A673 (cell line): ENCODE measurements around the gene MAPK8IP1. TPM values are rescaled to one million over a fixed set of nuclear protein-coding genes. Genes with fewer than 3 reads are reported as not detected.

Source experiments
- BruUV-seq: library from RNA; stranded (reverse); fragments of 400-500 nt; replicated peaks from 2 replicates; lab custom pipeline; 2021; lab: Mats Ljungman, UMichigan
- CTCF ChIA-PET: fragments of 300-600 bp; sonication (Branson Sonifier 250); formaldehyde crosslinking; loops from one replicate; lab custom pipeline; 2022; ENCODE audit warnings: antibody characterized with exemption; lab: Charles Lee
- POLR2A ChIA-PET: fragments of 300-600 bp; sonication (Branson Sonifier 250); formaldehyde crosslinking; loops from one replicate; lab custom pipeline; 2022; ENCODE audit warnings: antibody characterized with exemption; ENCODE audit not compliant: low non-redundant PET; lab: Charles Lee
- DNase-seq: peaks from one replicate; pipeline ENCODE4 v3.0.0-alpha.2; 2015; ENCODE audit warnings: low spot score
- H3K27ac ChIP-seq: fragments of 200-600 bp; sonication (generic); 2 replicates; pipeline ENCODE4 v1.5.1; 2016; ENCODE audit warnings: mixed run types, low read depth, mild to moderate bottlenecking, mixed read lengths, antibody characterized with exemption, low read length; ENCODE audit not compliant: poor library complexity, severe bottlenecking
- H3K27me3 ChIP-seq: fragments of 200-600 bp; sonication (generic); replicated peaks from 2 replicates; pipeline ENCODE4 v1.6.1; 2017; ENCODE audit warnings: mixed run types, low read depth, mild to moderate bottlenecking, mixed read lengths, antibody characterized with exemption, low read length; ENCODE audit not compliant: insufficient read depth, poor library complexity
- H3K36me3 ChIP-seq: fragments of 200-600 bp; sonication (generic); 2 replicates; pipeline ENCODE4 v1.6.1; 2016; ENCODE audit warnings: mixed run types, mild to moderate bottlenecking, mixed read lengths, antibody characterized with exemption, low read length; ENCODE audit not compliant: insufficient read depth, poor library complexity, severe bottlenecking
- H3K4me1 ChIP-seq: fragments of 200-600 bp; sonication (generic); 2 replicates; pipeline ENCODE4 v1.6.1; 2017; ENCODE audit warnings: mixed run types, mild to moderate bottlenecking, mixed read lengths, antibody characterized with exemption, low read length; ENCODE audit not compliant: insufficient read depth, poor library complexity, severe bottlenecking
- H3K4me3 ChIP-seq: fragments of 200-600 bp; sonication (generic); 2 replicates; pipeline ENCODE4 v1.5.1; 2016; ENCODE audit warnings: low read depth, mixed run types, mild to moderate bottlenecking, mixed read lengths, low read length; ENCODE audit not compliant: poor library complexity, severe bottlenecking
- H3K9me3 ChIP-seq: fragments of 200-600 bp; sonication (generic); 2 replicates; pipeline ENCODE4 v1.6.1; 2016; ENCODE audit warnings: mixed run types, low read depth, mild to moderate bottlenecking, mixed read lengths, antibody characterized with exemption, low read length; ENCODE audit not compliant: poor library complexity, severe bottlenecking
- EZH2 ChIP-seq: fragments of 200-600 bp; sonication (generic); IDR thresholded peaks from 2 replicates; pipeline ENCODE4 v1.6.1; 2017; ENCODE audit warnings: borderline replicate concordance, low read depth, mild to moderate bottlenecking, mixed read lengths, antibody characterized with exemption, low read length; ENCODE audit not compliant: poor library complexity, severe bottlenecking
- intact Hi-C: fragments of 100-400 bp; cut with micrococcal nuclease; formaldehyde crosslinking; loops from one replicate; pipeline ENCODE4 v1.10.0; 2022; ENCODE audit not compliant: unreplicated experiment
- total RNA-seq: library from RNA; stranded (reverse); gene quantifications from 2 replicates; pipeline ENCODE4 v1.2.3, GENCODE V29; 2021
- TF ChIP-seq, protein P1 (sequence below): fragments of 300-800, 200-600 bp; sonication (generic); conservative IDR thresholded peaks from 2 replicates; pipeline ENCODE4 v1.5.1; 2017; ENCODE audit warnings: low read depth, mild to moderate bottlenecking, antibody characterized with exemption, low read length, moderate library complexity, mixed read lengths

The MAPK8IP1 gene
- total RNA-seq, 1 experiment from 2014 or later, result 46.0 TPM

DNA sequence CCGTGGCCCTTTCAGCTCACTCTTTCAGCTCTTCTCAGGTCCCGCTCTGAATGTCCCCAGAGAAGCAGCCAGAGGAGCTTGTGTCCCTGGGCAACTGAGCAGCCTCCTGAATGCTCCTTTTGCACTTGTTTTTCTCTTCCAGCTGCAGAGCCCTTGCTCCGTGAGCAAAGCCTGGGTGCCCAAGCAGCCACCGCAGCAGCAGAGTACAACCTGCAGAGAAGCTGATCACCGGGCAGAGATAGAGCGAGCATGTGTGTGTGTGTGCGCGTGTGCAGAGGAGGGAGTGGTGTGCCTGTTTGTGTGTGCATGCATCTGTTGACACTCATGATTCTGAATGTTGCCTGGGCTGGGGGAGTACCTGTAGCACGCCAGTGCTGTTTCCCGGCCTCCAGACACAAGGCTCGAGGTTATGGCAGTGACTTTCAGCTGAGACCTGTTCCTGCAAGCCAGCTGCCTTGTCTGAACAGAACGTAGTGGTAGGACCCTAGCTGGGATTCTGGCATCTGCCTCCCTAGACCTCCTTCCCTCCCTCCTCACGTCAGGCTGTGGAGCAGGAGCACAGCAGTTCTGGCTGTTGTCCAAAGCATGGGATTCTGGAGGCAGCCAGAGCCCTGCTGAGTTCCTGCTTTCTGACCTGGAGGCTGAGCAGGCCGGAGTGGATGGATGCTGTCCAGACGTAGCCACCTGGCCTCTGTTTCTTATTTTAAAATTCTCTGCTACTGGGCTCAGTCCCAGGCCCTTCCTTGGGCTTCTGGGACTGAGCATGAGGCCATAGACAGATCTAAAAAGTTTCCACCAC lies 4.5 kb upstream of the MAPK8IP1 start:
- Histone ChIP-seq H3K4me1 (peaks cover 28% of the 10 kb centered on the region), H3K9me3 (no peaks in the 10 kb centered on the region), H3K27me3 (no peaks in the 10 kb centered on the region), H3K27ac (no peak overlapping the region), H3K4me3 (no peak overlapping the region), H3K36me3 (peaks cover 24% of the 10 kb centered on the region)
- TF ChIP-seq, protein P1, sequence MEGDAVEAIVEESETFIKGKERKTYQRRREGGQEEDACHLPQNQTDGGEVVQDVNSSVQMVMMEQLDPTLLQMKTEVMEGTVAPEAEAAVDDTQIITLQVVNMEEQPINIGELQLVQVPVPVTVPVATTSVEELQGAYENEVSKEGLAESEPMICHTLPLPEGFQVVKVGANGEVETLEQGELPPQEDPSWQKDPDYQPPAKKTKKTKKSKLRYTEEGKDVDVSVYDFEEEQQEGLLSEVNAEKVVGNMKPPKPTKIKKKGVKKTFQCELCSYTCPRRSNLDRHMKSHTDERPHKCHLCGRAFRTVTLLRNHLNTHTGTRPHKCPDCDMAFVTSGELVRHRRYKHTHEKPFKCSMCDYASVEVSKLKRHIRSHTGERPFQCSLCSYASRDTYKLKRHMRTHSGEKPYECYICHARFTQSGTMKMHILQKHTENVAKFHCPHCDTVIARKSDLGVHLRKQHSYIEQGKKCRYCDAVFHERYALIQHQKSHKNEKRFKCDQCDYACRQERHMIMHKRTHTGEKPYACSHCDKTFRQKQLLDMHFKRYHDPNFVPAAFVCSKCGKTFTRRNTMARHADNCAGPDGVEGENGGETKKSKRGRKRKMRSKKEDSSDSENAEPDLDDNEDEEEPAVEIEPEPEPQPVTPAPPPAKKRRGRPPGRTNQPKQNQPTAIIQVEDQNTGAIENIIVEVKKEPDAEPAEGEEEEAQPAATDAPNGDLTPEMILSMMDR, result no peak
- TF ChIP-seq EZH2, result no peak
- peak; percentile 64 for DNase-seq
- CTCF ChIA-PET, result interaction anchor here (1.1 to 1.9 kb wide), 4 partner anchors 8 to 125 kb away, joined by 3 to 7 read pairs (median 4); no protein-coding TSS in a partner anchor
- BruUV-seq, result no TSS peak
- POLR2A ChIA-PET, result no interaction called here
- intact Hi-C loops, result loop anchor here (2.0 to 10.0 kb wide), 2 partner anchors 38 to 434 kb away; no protein-coding TSS in a partner anchor

DNA sequence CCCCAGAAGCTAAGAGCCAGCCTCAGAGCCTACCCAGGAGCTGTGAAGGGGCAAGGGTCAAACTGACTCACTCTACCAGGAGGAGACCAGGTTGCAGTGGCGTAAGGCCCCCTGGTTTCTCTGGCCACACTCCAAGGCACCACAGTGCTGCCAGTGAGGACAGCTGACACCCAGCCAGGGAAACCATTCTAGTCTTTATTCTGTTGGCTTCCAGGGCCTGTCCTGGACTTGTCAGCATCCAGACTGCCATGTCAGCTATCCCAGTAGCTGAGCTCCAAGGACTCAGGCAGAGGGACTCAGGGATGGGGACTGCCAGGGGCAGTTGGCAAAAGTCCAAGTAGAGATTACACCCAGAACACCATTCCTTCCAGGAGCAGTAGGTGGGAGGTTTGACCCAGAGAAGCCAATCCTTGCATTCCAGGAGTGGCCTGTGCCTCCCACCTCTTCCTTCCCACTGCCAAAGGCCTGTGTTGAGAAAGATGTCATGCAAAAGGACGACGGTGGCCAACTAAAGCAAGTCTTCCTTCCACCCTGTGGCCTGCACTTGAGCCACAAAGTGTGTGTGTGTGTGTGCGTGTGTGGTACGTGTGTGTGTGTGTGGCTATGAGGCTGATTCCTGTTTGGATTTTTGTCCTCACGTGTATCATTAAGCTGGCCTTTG lies 3.6 kb upstream of the MAPK8IP1 start:
- Histone ChIP-seq H3K4me1 (peaks cover 29% of the 10 kb centered on the region), H3K27me3 (no peaks in the 10 kb centered on the region), H3K4me3 (no peak overlapping the region), H3K27ac (no peak overlapping the region), H3K36me3 (peaks cover 24% of the 10 kb centered on the region), H3K9me3 (no peaks in the 10 kb centered on the region)
- BruUV-seq, result no TSS peak
- intact Hi-C loops, result loop anchor here (2.0 to 10.0 kb wide), 2 partner anchors 37 to 433 kb away; no protein-coding TSS in a partner anchor
- TF ChIP-seq, protein P1, result no peak
- TF ChIP-seq EZH2, result no peak
- ChIA-PET POLR2A (no interaction called here), CTCF (interaction anchor here (1.9 kb wide), 1 partner anchor 9 kb away, joined by 7 read pairs; no protein-coding TSS in a partner anchor)
- DNase-seq, result no peak

DNA sequence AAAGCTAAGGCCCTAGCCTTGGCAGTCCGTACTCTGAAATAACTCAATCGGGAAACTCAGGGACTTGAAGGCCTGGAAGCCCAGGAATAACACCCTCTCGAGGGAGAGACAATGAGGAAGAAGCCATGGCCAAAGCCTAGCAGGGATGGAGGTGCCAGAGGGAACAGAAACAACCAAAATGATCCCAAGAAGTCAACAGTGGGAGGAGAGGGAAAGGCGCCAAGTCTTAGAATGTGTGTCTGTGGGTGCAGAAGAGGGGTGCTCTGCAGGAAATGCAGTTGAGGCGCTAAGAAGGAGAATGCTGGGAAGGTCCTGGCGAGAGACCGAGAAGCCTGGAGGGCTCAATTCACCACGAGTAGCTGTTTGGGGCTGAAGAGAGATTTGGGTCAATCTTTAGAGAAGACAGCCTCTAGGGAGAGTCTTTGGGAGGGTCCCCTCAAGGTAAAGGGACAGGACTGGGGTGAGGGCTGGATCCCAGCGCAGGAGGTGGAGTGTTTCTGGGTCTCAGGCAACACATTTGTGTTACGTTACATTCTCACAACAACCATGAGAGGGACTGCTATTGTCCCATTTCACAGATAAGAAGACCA lies 760 bp upstream of the MAPK8IP1 start:
- intact Hi-C loops, result loop anchor here (10.0 kb wide), 1 partner anchor 430 kb away; no protein-coding TSS in a partner anchor
- peaks cover 14% of the 10 kb centered on the region for H3K36me3 ChIP-seq
- DNase-seq, result no peak
- TF ChIP-seq, protein P1, result no peak
- TF ChIP-seq EZH2, result no peak
- peaks cover 22% of the 10 kb centered on the region for H3K4me1 ChIP-seq
- CTCF ChIA-PET, result no interaction called here
- peak overlapping the region; percentile 58 for H3K4me3 ChIP-seq
- H3K27me3 ChIP-seq, result no peaks in the 10 kb centered on the region
- H3K27ac ChIP-seq, result no peak overlapping the region
- POLR2A ChIA-PET, result no interaction called here
- no peaks in the 10 kb centered on the region for H3K9me3 ChIP-seq
- no TSS peak for BruUV-seq
